Endothelial cell of umbilical vein (primary cell): ENCODE results near the gene CDK5RAP2.
A peak's percentile ranks its signal among the peaks of the same experiment; 100 is the strongest.

Experiments used
- EZH2 ChIP-seq: IDR thresholded peaks from 2 replicates; pipeline ENCODE4 v1.6.1; 2012; ENCODE audit warnings: borderline replicate concordance, low read depth, mild to moderate bottlenecking, moderate library complexity, low read length, inconsistent platforms; ENCODE audit not compliant: severe bottlenecking
- FOS ChIP-seq: IDR thresholded peaks from 2 replicates; pipeline ENCODE4 v1.6.1; 2011; ENCODE audit warnings: mild to moderate bottlenecking, low read length, moderate library complexity, borderline replicate concordance; ENCODE audit not compliant: insufficient read depth
- JUN ChIP-seq: IDR thresholded peaks from 2 replicates; pipeline ENCODE4 v1.6.1; 2011; ENCODE audit warnings: borderline replicate concordance, low read depth; ENCODE audit not compliant: insufficient read length, insufficient read depth
- MYC ChIP-seq: IDR thresholded peaks from one replicate; pipeline ENCODE4 v1.6.1; 2011; ENCODE audit warnings: mild to moderate bottlenecking, low read depth, low read length
- POLR2A ChIP-seq: IDR thresholded peaks from 2 replicates; pipeline ENCODE4 v1.6.1; 2012; ENCODE audit warnings: low read depth, mild to moderate bottlenecking, control low read depth, low read length
- POLR2AphosphoS5 ChIP-seq: IDR thresholded peaks from 2 replicates; pipeline ENCODE4 v1.6.1; 2012; ENCODE audit warnings: low read depth, mild to moderate bottlenecking, control low read depth, low read length, moderate library complexity; ENCODE audit not compliant: insufficient read depth
- TF ChIP-seq, protein P1 (sequence below), 2 donors: IDR thresholded peaks; 1 replicate in 1 of 2; 2 replicates in 1 of 2; pipeline ENCODE4 v1.5.1; 2011; ENCODE audit warnings: low read length in 2 of 2, mild to moderate bottlenecking in 2 of 2, moderate library complexity in 2 of 2, control low read depth in 1 of 2, inconsistent platforms in 1 of 2, low read depth in 1 of 2; ENCODE audit not compliant: insufficient read depth in 1 of 2; ENCODE audit errors: extremely low read depth in 1 of 2
- TF ChIP-seq, protein P2 (sequence below): IDR thresholded peaks from 2 replicates; pipeline ENCODE4 v1.6.1; 2011; ENCODE audit not compliant: insufficient read depth, insufficient read length

DNA sequence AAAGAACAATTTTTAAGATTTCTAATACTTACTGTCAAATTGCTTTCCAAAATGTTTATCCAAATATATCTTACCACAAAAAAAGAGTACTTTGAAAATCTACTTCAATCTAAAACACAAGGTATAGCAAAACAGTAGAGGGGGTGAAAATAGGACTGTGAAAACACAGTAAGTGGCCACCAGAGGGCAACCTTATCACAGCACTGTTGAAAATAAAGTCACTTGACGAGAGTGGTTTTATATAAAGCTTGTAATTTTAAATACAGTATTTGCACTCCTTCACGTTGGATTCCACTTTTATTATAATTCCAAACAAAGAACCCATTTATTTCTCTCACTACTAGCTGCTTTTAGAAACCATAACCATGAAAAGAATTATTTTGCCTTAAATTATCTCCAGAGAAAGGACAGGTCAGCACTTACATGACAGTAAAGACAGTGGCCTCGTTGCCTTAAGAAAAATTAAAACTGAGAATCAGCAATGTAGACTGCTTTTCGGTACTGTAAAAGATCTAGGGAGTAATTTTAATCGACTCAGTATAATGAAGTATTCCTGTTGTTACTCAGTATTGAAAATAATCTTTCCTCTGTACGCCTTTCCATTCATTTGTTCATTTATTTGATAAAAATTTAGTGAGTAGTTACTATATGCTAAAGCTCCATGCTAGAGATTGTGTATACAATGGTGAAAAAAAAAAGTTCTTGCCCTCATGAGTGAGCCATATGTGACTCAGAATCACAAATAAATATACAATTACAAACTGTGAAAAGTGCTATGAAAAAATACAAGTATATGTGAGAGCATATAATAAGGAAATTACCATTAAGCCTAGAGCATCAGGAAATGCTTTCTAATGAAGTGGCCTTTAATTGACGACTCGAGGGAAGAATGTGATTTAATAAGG lies 40.0 kb upstream of the CDK5RAP2 start:
- TF ChIP-seq, protein P1, sequence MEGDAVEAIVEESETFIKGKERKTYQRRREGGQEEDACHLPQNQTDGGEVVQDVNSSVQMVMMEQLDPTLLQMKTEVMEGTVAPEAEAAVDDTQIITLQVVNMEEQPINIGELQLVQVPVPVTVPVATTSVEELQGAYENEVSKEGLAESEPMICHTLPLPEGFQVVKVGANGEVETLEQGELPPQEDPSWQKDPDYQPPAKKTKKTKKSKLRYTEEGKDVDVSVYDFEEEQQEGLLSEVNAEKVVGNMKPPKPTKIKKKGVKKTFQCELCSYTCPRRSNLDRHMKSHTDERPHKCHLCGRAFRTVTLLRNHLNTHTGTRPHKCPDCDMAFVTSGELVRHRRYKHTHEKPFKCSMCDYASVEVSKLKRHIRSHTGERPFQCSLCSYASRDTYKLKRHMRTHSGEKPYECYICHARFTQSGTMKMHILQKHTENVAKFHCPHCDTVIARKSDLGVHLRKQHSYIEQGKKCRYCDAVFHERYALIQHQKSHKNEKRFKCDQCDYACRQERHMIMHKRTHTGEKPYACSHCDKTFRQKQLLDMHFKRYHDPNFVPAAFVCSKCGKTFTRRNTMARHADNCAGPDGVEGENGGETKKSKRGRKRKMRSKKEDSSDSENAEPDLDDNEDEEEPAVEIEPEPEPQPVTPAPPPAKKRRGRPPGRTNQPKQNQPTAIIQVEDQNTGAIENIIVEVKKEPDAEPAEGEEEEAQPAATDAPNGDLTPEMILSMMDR (IDR thresholded peaks at IDR 0.05; ENCODE audit: extremely low read depth in 1 of 2, insufficient read depth in 1 of 2, low read depth in 1 of 2, low read length in 2 of 2) = peak; percentile 67 to 68
- TF ChIP-seq POLR2A (no peak), FOS (no peak), POLR2AphosphoS5 (no peak), MYC (no peak), EZH2 (no peak), JUN (no peak)
- TF ChIP-seq, protein P2, sequence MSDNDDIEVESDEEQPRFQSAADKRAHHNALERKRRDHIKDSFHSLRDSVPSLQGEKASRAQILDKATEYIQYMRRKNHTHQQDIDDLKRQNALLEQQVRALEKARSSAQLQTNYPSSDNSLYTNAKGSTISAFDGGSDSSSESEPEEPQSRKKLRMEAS = no peak
